ENCODE measurements around the gene PLIN3. TPM values are rescaled to one million over a fixed set of nuclear protein-coding genes. Genes with fewer than 3 reads are reported as not detected.
"Not testable (repeated sequence)": the region's sequence is repeated elsewhere in the genome, so short reads cannot be mapped to it uniquely, and the experiment has no call there.

The PLIN3 gene
- total RNA-seq, 1 donor from 2014 or later, result 29.0 TPM

GRCh38 chr19:4844348-4845179, 22.9 kb downstream of the PLIN3 start:
- H3K4me3 Mint-ChIP-seq, result no peak overlapping the region
- intact Hi-C loops (cut with micrococcal nuclease), result no loop called here
- peaks cover 49% of the 10 kb centered on the region for H3K36me3 Mint-ChIP-seq (ENCODE audit: low read depth)
- H3K4me1 Mint-ChIP-seq, result peaks cover 23% of the 10 kb centered on the region
- CTCF ChIA-PET, result interaction anchor here (1.5 to 1.7 kb wide), 2 partner anchors 9 to 35 kb away, joined by 5 to 6 read pairs; no protein-coding TSS in a partner anchor
- ATAC-seq (ENCODE audit: low read depth) (no peak), DNase-seq (no peak)
- no peak for TF ChIP-seq CTCF (IDR thresholded peaks at IDR 0.05)
- no peaks in the 10 kb centered on the region for H3K27me3 Mint-ChIP-seq
- POLR2A ChIA-PET, result interaction anchor here (0.8 kb wide), 1 partner anchor 28 kb away, joined by 3 read pairs; no protein-coding TSS in a partner anchor
- H3K9me3 Mint-ChIP-seq, result no peaks in the 10 kb centered on the region
- H3K27ac Mint-ChIP-seq, result no peak overlapping the region

GRCh38 chr19:4843647-4843965, 23.9 kb downstream of the PLIN3 start:
- ATAC-seq (ENCODE audit: low read depth) (no peak), DNase-seq (no peak)
- ChIA-PET CTCF (no interaction called here), POLR2A (interaction anchor here (0.6 kb wide), 1 partner anchor 62 kb away, joined by 3 read pairs; no protein-coding TSS in a partner anchor)
- H3K4me3 Mint-ChIP-seq, result no peak overlapping the region
- no peak overlapping the region for H3K27ac Mint-ChIP-seq
- H3K9me3 Mint-ChIP-seq, result no peaks in the 10 kb centered on the region
- no peaks in the 10 kb centered on the region for H3K27me3 Mint-ChIP-seq
- intact Hi-C loops (cut with micrococcal nuclease), result no loop called here
- no peak for TF ChIP-seq CTCF (IDR thresholded peaks at IDR 0.05)
- peaks cover 57% of the 10 kb centered on the region for H3K36me3 Mint-ChIP-seq (ENCODE audit: low read depth)
- peaks cover 18% of the 10 kb centered on the region for H3K4me1 Mint-ChIP-seq

- no peak overlapping the region for H3K27ac Mint-ChIP-seq
Measured at GRCh38 chr19:4839192-4839591, 28.3 kb downstream of the PLIN3 start.

GRCh38 chr19:4832776-4833175, 34.7 kb downstream of the PLIN3 start:
- Mint-ChIP-seq H3K27me3 (no peaks in the 10 kb centered on the region), H3K4me3 (peak overlapping the region; percentile 32), H3K27ac (peak overlapping the region; percentile 94), H3K36me3 (ENCODE audit: low read depth) (peaks cover 20% of the 10 kb centered on the region), H3K4me1 (peaks cover 40% of the 10 kb centered on the region), H3K9me3 (no peaks in the 10 kb centered on the region)
- DNase-seq (no peak), ATAC-seq (ENCODE audit: low read depth) (no peak)
- POLR2A ChIA-PET, result interaction anchor here (0.7 kb wide), 1 partner anchor 23 kb away, joined by 8 read pairs; no protein-coding TSS in a partner anchor
- no peak for TF ChIP-seq CTCF (IDR thresholded peaks at IDR 0.05)
- CTCF ChIA-PET, result no interaction called here
- intact Hi-C loops (cut with micrococcal nuclease), result no loop called here

More at GRCh38 chr19:4839192-4839591, 28.3 kb downstream of the PLIN3 start:
- Mint-ChIP-seq H3K36me3 (ENCODE audit: low read depth) (peaks cover 45% of the 10 kb centered on the region), H3K9me3 (no peaks in the 10 kb centered on the region), H3K4me1 (peaks cover 17% of the 10 kb centered on the region), H3K4me3 (no peak overlapping the region), H3K27me3 (no peaks in the 10 kb centered on the region)
- ChIA-PET CTCF (interaction anchor here (2.5 kb wide), 1 partner anchor 11 kb away, joined by 6 read pairs; no protein-coding TSS in a partner anchor), POLR2A (interaction anchor here (0.6 to 0.7 kb wide), 2 partner anchors 12 to 1210 kb away, joined by 3 read pairs; no protein-coding TSS in a partner anchor)
- ATAC-seq (ENCODE audit: low read depth) (no peak), DNase-seq (no peak)
- intact Hi-C loops (cut with micrococcal nuclease), result no loop called here
- no peak for TF ChIP-seq CTCF (IDR thresholded peaks at IDR 0.05)

- Mint-ChIP-seq H3K4me3 (peak overlapping the region; percentile 90), H3K27ac (peak overlapping the region; percentile 94), H3K4me1 (peaks cover 40% of the 10 kb centered on the region), H3K36me3 (ENCODE audit: low read depth) (peaks cover 16% of the 10 kb centered on the region)
- not testable (repeated sequence) for DNase-seq; ATAC-seq (ENCODE audit: low read depth); H3K9me3 Mint-ChIP-seq; H3K27me3 Mint-ChIP-seq
- CTCF ChIA-PET, result interaction anchor here (8.0 kb wide), 1 partner anchor 22 kb away, joined by 53 read pairs; no protein-coding TSS in a partner anchor
- intact Hi-C loops (cut with micrococcal nuclease), result loop anchor here (1.0 kb wide), 1 partner anchor 298 kb away; no protein-coding TSS in a partner anchor
- POLR2A ChIA-PET, result interaction anchor here (0.6 to 1.4 kb wide), 6 partner anchors 21 to 299 kb away, joined by 3 to 10 read pairs (median 5); partner anchors contain the start of gene PLIN3
Measured at GRCh38 chr19:4831979-4832340, 35.5 kb downstream of the PLIN3 start.
